AG09309 (cell line): ENCODE measurements around the gene FILIP1.

Experiments used
- DNase-seq: peaks from one replicate; pipeline ENCODE4 v3.0.0-alpha.2; 2010; ENCODE audit warnings: low read depth
- H3K4me3 ChIP-seq: 2 replicates; pipeline ENCODE4 v1.5.1; 2011; ENCODE audit warnings: mild to moderate bottlenecking, low read depth, low read length, moderate library complexity; ENCODE audit not compliant: control insufficient read depth
- TF ChIP-seq, protein P1 (sequence below): IDR thresholded peaks from 2 replicates; pipeline ENCODE4 v1.5.1; 2011; ENCODE audit warnings: mild to moderate bottlenecking, low read depth, low read length, inconsistent platforms; ENCODE audit not compliant: insufficient read depth, control insufficient read depth; ENCODE audit errors: missing control alignments

Gene FILIP1

DNA sequence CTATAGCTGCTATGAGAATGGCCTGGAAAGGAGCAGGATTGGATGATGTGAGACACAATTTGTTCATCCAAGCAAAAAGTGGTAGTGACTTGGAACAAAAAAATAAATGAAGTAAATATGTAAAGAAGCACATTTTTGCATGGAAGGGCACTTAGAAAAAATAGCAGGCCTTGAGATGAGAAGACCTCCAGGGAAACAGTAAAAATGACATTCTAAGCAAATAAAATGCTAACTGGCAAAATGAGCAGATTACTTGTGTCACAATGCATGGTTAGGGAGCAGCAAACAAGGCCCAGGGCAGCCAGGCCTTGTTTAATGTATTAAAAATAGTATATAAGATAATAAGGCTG lies 230.2 kb downstream of the FILIP1 start:
- TF ChIP-seq, protein P1, sequence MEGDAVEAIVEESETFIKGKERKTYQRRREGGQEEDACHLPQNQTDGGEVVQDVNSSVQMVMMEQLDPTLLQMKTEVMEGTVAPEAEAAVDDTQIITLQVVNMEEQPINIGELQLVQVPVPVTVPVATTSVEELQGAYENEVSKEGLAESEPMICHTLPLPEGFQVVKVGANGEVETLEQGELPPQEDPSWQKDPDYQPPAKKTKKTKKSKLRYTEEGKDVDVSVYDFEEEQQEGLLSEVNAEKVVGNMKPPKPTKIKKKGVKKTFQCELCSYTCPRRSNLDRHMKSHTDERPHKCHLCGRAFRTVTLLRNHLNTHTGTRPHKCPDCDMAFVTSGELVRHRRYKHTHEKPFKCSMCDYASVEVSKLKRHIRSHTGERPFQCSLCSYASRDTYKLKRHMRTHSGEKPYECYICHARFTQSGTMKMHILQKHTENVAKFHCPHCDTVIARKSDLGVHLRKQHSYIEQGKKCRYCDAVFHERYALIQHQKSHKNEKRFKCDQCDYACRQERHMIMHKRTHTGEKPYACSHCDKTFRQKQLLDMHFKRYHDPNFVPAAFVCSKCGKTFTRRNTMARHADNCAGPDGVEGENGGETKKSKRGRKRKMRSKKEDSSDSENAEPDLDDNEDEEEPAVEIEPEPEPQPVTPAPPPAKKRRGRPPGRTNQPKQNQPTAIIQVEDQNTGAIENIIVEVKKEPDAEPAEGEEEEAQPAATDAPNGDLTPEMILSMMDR = no peak
- DNase-seq = no peak
- H3K4me3 ChIP-seq = no peak overlapping the region

DNA sequence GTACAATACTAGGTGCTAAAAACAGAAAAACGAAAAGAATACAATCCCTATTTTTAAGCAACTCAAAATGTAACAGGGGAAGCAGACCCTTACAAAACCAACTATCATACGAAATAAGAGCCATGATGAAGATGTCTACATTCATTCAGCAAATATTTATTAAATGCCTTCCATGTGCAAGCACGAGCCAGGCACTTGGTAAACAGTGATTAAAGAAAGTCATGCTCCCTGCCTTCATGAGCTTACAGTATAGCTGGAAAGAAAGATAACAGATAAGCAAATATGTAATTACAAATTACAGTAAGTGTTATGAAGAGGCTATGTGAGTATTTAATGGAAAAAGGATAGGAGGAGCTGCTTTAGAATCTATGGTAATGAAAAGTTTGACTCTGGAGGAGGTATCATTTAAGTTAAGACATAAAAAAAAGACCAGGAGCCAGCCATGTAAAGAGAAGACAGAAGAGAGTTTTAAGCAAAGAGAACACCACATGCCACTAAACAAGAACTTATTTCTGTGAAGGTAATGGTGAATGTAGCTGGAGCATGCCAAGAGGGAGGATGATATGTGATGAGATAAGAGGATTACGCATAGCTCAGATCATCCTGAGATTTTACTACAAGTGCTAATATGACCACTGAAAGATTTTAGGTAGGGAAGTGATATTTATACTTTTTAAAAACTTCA lies 230.7 kb downstream of the FILIP1 start:
- TF ChIP-seq, protein P1 = no peak
- H3K4me3 ChIP-seq = no peak overlapping the region

DNA sequence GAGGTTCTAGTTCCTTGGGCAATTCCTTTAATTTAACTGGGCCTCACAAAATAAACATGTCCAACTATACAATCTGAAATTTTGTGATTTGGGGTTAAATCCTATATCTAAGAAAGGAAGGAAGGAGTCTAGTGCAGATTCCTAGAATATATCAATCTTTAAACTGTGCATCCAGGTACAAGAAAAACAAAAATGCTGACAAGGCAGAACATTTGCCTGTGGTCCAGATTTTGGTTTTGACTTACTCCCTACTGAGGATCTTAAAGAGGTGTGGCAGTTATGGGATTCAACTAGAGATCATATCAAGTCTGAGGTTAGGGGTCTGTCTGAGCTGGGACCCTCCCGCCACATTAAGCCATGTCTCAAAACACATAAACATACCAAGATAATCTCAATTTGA lies 232.3 kb downstream of the FILIP1 start:
- H3K4me3 ChIP-seq = no peak overlapping the region
- TF ChIP-seq, protein P1 = no peak
- no peak for DNase-seq

More for the DNA sequence above, 230.7 kb downstream of the FILIP1 start:
- no peak for DNase-seq

DNA sequence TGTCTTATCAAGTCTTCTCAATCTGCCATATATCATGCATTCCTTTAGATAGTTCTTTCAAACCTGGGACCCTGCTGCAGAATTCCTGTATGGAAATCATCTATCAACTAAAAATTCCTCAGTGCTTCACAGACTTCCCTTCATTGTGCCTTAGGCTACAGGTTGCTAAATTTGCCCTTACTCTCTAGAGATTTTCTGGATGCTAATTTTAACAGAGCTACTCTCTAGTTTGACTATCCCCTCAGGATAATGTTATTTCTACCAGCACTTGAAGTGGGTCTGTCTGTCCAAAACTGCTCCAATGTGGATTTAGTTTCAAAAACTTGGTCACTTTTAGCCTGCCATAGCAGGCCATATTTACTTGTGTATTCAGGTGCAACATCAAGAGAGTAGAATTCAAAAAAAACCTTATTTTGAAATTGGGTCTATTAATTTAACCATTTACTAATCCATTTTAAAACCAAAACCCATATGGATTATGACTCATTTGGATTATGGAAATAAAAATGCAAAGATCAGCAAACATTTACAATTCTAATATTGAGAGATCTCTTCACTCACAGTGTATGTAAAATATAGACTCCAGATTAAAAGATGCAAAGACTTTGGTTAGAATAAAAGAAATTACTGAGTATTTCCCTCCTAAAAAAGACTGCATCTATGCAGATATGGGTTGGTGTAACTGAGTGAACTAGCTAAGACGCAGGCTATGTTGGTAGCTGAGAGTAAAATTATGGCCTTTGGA lies 236.1 kb downstream of the FILIP1 start:
- TF ChIP-seq, protein P1 = no peak
- no peak overlapping the region for H3K4me3 ChIP-seq
- no peak for DNase-seq

DNA sequence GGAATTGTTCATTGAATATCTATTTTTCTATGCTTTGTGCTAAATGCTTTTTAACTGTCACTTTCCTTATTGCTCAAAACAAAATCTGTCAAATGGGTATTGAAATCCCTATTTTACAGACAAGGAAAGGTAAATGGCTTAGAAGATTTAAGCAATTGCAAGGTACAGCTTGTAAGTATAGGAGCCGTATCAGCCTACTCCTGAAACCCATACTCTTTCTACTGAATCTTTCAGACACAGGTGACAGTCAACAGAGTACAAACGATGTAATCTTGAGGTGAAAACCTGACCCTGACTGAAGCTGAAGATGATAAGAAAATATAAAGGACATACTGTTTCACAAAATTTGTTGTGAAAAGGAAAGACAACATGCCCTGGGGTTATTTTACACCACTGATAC lies 243.0 kb downstream of the FILIP1 start:
- H3K4me3 ChIP-seq = no peak overlapping the region
- DNase-seq = no peak
- TF ChIP-seq, protein P1 = no peak

DNA sequence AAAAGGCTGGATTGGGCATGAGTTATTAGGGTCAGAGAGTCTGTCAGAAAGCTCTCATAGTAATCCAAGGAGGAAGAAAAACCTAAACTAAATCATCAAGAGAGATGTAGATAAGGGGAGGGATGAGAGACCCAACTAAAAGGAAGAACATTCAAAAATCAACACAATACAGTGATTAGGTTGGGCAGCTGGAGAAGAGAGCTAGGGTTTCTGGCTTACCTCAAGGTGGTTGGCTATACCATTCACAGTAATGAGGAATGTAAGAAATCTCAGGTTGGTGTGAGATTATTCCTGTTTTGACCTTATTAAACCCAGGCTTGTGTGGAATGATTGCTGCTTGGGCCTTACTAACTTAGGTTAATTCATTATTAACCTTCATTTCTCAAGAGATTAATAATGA lies 243.8 kb downstream of the FILIP1 start:
- no peak overlapping the region for H3K4me3 ChIP-seq
- TF ChIP-seq, protein P1 = no peak
- DNase-seq = no peak

DNA sequence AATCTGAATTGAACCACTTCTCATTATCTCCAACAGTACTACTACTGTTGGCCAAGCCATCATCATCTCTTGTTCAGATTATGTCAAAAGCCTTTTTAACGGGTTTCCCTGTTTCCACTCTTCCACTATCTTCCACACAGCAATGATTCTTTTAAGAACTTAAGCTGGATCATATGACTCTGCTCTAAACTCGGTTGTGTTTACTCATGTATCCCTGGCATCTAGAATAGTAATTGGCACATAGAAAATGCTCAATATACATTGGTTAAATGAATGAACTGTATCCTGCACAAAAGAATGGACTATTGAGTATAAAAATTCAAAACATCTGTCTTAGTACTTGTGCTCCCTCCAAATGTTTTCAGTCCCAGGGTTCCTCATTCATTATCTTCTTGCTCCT lies 247.2 kb downstream of the FILIP1 start:
- H3K4me3 ChIP-seq = no peak overlapping the region
- TF ChIP-seq, protein P1 = no peak
- no peak for DNase-seq
